Measurements from ENCODE around the gene LMBRD1. TPM values are rescaled to one million over a fixed set of nuclear protein-coding genes. Genes with fewer than 3 reads are reported as not detected.

LMBRD1 gene
- total and polyA plus RNA-seq, 2 of the 8 experiments (the other 6 are each of a cell fraction or from before 2014, with no cell fraction given) = 9.1 to 16.8 TPM

DNA sequence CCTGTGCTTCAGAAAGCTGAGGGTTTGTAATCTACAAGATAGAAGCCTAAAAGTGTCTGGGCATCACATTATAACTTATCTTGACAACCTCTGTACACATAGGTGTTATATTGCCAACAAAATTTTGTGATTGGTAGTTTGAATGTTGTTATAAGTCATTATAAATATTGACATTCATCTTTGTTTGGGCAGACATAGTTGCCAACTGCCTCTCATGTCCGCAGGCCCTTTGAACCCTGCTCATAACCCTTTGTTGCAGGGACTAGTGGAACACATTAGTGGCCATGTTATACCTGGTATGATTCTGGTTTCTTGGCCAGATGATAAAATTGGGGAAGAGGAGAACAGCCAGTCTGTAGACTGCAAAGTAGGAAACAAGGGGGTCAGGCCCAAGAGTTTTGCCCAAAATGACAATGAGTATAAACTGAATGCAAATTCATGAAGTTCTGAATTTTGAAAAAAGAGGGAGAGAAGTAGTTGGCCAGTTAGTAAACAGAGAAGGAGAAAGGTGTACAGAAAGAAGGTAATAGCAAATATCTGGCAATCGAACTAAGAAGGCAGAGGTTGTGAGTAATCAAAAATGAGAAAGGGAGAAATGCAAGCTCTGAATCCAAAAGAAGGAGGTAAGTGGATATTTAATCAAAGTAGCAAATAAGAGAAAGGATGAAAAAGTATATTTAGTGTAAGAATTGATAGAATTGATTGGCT, 21.6 kb upstream of the LMBRD1 start:
- Histone ChIP-seq H3K27ac (ENCODE audit: low read depth, low read length) (no peak overlapping the region), H3K4me1 (replicated peaks in 1 of 4; ENCODE audit: control insufficient read depth in 3 of 4, insufficient read depth in 4 of 4, low read length in 3 of 4) (peaks cover 0 to 2% (median 0%) of the 10 kb centered on the region in 4 experiments; a peak in 1 of 7 replicates), H3K23me2 (ENCODE audit: low read depth, low read length) (no peaks in the 10 kb centered on the region), H4K91ac (replicated peaks; ENCODE audit: insufficient read length, low read length) (no peak overlapping the region), H2BK20ac (ENCODE audit: low read length) (no peak overlapping the region), H3K56ac (replicated peaks; ENCODE audit: insufficient read length, low read depth, low read length) (no peak overlapping the region), H4K5ac (ENCODE audit: insufficient read length, low read depth, low read length) (no peak overlapping the region), H3K18ac (ENCODE audit: extremely low read depth, low read length) (no peak overlapping the region), H3K23ac (ENCODE audit: insufficient read length) (no peak overlapping the region), H3K4me2 (ENCODE audit: insufficient read depth in 1 of 2, low read depth in 2 of 2, low read length in 2 of 2) (no peak overlapping the region), H3K79me2 (ENCODE audit: control insufficient read depth in 1 of 2, insufficient read depth in 2 of 2, low read length in 2 of 2) (no peaks in the 10 kb centered on the region), H3K36me3 (ENCODE audit: control insufficient read depth in 2 of 4, insufficient read depth in 4 of 4, low read length in 3 of 4) (no peaks in the 10 kb centered on the region), H2BK12ac (ENCODE audit: low read depth, low read length) (no peak overlapping the region), H3K9ac (replicated peaks in 1 of 4; ENCODE audit: extremely low read depth in 1 of 4, low read depth in 3 of 4, low read length in 3 of 4) (no peak overlapping the region), H2BK5ac (ENCODE audit: low read depth, low read length) (no peak overlapping the region), H3K4me3 (ENCODE audit: extremely low read depth in 1 of 4, insufficient read depth in 2 of 4, low read depth in 3 of 4, low read length in 4 of 4) (no peak overlapping the region), H4K8ac (ENCODE audit: extremely low read depth, insufficient read depth, low read length) (no peak overlapping the region), H2BK15ac (ENCODE audit: low read length) (no peak overlapping the region), H3K9me3 (ENCODE audit: insufficient read depth in 2 of 2, low read depth in 1 of 2, low read length in 1 of 2) (no peaks in the 10 kb centered on the region), H2AFZ (ENCODE audit: low read length) (no peak overlapping the region), H3K4ac (replicated peaks; ENCODE audit: insufficient read length, low read depth, low read length) (no peak overlapping the region), H3K79me1 (ENCODE audit: low read depth, low read length) (no peaks in the 10 kb centered on the region), H3K27me3 (replicated peaks in 1 of 4; ENCODE audit: control insufficient read depth in 3 of 4, extremely low read depth in 1 of 4, insufficient read depth in 3 of 4, low read length in 3 of 4) (no peaks in the 10 kb centered on the region), H2AK5ac (ENCODE audit: low read depth, low read length) (no peak overlapping the region), H3K14ac (ENCODE audit: insufficient read length) (no peak overlapping the region), H4K20me1 (replicated peaks in 1 of 2; ENCODE audit: control insufficient read depth in 1 of 2, insufficient read depth in 2 of 2, low read length in 2 of 2) (no peaks in the 10 kb centered on the region), H2BK120ac (replicated peaks; ENCODE audit: low read depth, low read length) (no peak overlapping the region)
- ChIA-PET CTCF (ENCODE audit: partially characterized antibody) (no interaction called here), POLR2A (ENCODE audit: partially characterized antibody) (no interaction called here)
- no peak for TF ChIP-seq POU5F1 (IDR thresholded peaks at IDR 0.05; ENCODE audit: low read depth, low read length)
- TF ChIP-seq FOSL1 (IDR thresholded peaks at IDR 0.05; ENCODE audit: insufficient read depth, low read depth, low read length) = no peak
- TF ChIP-seq CBX8 (IDR thresholded peaks at IDR 0.05; ENCODE audit: borderline replicate concordance, low read depth, low read length) = no peak
- no peak for TF ChIP-seq KDM4A (IDR thresholded peaks at IDR 0.05; ENCODE audit: low read depth, low read length, severe bottlenecking)
- TF ChIP-seq GABPA (IDR thresholded peaks at IDR 0.05; ENCODE audit: borderline replicate concordance, insufficient read depth, low read length) = no peak
- TF ChIP-seq HDAC6 (IDR thresholded peaks at IDR 0.05; ENCODE audit: low read depth, low read length) = no peak
- TF ChIP-seq SAP30 (IDR thresholded peaks at IDR 0.05; ENCODE audit: insufficient read depth, insufficient replicate concordance, low read length) = no peak
- no peak for TF ChIP-seq SUZ12 (IDR thresholded peaks at IDR 0.05; ENCODE audit: low read length)
- no peak for TF ChIP-seq RXRA (IDR thresholded peaks at IDR 0.05; ENCODE audit: insufficient read depth, low read depth, low read length)
- no peak for TF ChIP-seq POLR2AphosphoS5 (IDR thresholded peaks at IDR 0.05; ENCODE audit: low read depth, low read length)
- TF ChIP-seq HDAC2 (IDR thresholded peaks at IDR 0.05; ENCODE audit: borderline replicate concordance in 1 of 2, low read depth in 2 of 2, low read length in 2 of 2) = no peak
- DNase-seq (ENCODE audit: low read depth in 1 of 2, low spot score in 2 of 2) (no peak), FAIRE-seq (no peak)
- WGBS, 2 experiments (ENCODE audit: extremely low coverage in 1 of 2, insufficient coverage in 1 of 2, insufficient read length in 1 of 2, insufficient replicate concordance in 2 of 2, low coverage in 1 of 2, low lambda C conversion rate in 2 of 2, missing lambda C conversion rate in 1 of 2) = 100% methylated on average over 2 of the region's 2 CpGs; no CpG with 5 or more reads in 1 of the 2 experiments
